ENCODE measurements around the gene BICD2. TPM values are rescaled to one million over a fixed set of nuclear protein-coding genes. Genes with fewer than 3 reads are reported as not detected.

The BICD2 gene
- total and polyA plus RNA-seq, 9 of the 15 experiments (the other 6 are each of a cell fraction or from before 2014, with no cell fraction given) = 3.6 to 23.4 (median 11.8) TPM

- no peak for TF ChIP-seq STAT6 (CRISPR knock-in tag; IDR thresholded peaks at IDR 0.05)
- no peak for TF ChIP-seq ZNF785 (CRISPR knock-in tag; IDR thresholded peaks at IDR 0.05)
- TF ChIP-seq IRF1 (CRISPR knock-in tag; IDR thresholded peaks at IDR 0.05; ENCODE audit: borderline replicate concordance) = no peak
- no peak for TF ChIP-seq MGA (IDR thresholded peaks at IDR 0.05)
- no peak for TF ChIP-seq HLTF (IDR thresholded peaks at IDR 0.05)
- no peak for TF ChIP-seq GTF2B (IDR thresholded peaks at IDR 0.05; ENCODE audit: extremely low read depth, insufficient read length)
- TF ChIP-seq CAMTA2 (CRISPR knock-in tag; conservative IDR thresholded peaks at IDR 0.05) = no peak
- no peak for TF ChIP-seq FUS (optimal IDR thresholded peaks at IDR 0.05; ENCODE audit: low read depth, low read length)
- TF ChIP-seq ARID3A (IDR thresholded peaks at IDR 0.05; ENCODE audit: borderline replicate concordance, low read depth, low read length) = no peak
These were observed 49.0 kb downstream of the BICD2 start (continued) for GRCh38 chr9:92715488-92716231.
